Keratinocyte (primary cell): Measurements from ENCODE around the gene RTP2.

Source experiments
- EZH2 ChIP-seq: IDR thresholded peaks from one replicate; pipeline ENCODE4 v1.6.1; 2012; ENCODE audit warnings: inconsistent platforms, mild to moderate bottlenecking, low read length, moderate library complexity
- TF ChIP-seq, protein P1 (sequence below), 3 experiments: IDR thresholded peaks in 1 of 3; conservative IDR thresholded peaks in 1 of 3; optimal IDR thresholded peaks in 1 of 3; 2 replicates in 2 of 3; 3 replicates in 1 of 3; pipeline versions ENCODE3 to v1.5.1; 2011; ENCODE audit warnings: low read length in 3 of 3, mild to moderate bottlenecking in 3 of 3, moderate library complexity in 2 of 3, control low read depth in 1 of 3, inconsistent platforms in 1 of 3; ENCODE audit not compliant: insufficient read depth in 2 of 3; ENCODE audit errors: extremely low read depth in 1 of 3

DNA sequence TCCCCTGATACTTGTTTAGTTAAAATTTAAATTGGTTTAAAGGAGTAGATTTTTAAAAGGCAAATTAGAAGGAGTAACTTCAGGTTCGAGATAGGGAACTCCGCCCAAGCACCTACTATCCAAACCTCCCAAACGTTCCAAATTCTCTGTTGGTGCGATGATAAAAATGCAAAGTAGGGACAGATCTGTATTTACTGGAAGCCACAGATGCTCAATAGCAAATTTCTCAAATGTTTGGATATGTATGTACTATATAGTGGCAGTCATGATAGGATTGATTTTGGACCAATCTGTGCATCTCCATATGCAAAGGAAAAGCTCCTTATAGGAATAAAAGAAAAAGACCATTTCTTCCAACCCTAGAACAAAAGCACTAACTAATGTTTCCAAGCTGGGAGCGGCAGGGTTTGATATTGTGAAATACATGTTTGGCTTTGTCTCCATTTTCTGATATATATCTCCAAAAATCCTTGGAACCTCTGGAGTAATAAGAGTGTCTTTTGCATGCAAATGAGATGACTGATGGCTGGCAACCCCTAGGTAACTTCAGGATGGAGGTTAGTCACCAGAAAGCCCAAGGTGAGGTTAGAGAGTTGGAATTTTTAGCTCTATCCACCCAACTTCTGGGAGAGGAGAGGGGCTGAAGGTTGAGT is 15.6 kb downstream of the RTP2 start:
- TF ChIP-seq, protein P1, sequence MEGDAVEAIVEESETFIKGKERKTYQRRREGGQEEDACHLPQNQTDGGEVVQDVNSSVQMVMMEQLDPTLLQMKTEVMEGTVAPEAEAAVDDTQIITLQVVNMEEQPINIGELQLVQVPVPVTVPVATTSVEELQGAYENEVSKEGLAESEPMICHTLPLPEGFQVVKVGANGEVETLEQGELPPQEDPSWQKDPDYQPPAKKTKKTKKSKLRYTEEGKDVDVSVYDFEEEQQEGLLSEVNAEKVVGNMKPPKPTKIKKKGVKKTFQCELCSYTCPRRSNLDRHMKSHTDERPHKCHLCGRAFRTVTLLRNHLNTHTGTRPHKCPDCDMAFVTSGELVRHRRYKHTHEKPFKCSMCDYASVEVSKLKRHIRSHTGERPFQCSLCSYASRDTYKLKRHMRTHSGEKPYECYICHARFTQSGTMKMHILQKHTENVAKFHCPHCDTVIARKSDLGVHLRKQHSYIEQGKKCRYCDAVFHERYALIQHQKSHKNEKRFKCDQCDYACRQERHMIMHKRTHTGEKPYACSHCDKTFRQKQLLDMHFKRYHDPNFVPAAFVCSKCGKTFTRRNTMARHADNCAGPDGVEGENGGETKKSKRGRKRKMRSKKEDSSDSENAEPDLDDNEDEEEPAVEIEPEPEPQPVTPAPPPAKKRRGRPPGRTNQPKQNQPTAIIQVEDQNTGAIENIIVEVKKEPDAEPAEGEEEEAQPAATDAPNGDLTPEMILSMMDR (optimal IDR thresholded peaks at IDR 0.05 in 1 of 3, IDR thresholded peaks at IDR 0.05 in 1 of 3, conservative IDR thresholded peaks at IDR 0.05 in 1 of 3; ENCODE audit: extremely low read depth in 1 of 3, insufficient read depth in 2 of 3, low read length in 3 of 3): no peak
- no peak for TF ChIP-seq EZH2
